ENCODE data around the gene ZXDB. TPM values are rescaled to one million over a fixed set of nuclear protein-coding genes. Genes with fewer than 3 reads are reported as not detected.
"Not testable (repeated sequence)": the region's sequence is repeated elsewhere in the genome, so short reads cannot be mapped to it uniquely, and the experiment has no call there.

The ZXDB gene
- total RNA-seq (12.4 and 14.3 TPM in 2 replicates), polyA plus RNA-seq (3.1 and 4.1 TPM in 2 replicates)

DNA sequence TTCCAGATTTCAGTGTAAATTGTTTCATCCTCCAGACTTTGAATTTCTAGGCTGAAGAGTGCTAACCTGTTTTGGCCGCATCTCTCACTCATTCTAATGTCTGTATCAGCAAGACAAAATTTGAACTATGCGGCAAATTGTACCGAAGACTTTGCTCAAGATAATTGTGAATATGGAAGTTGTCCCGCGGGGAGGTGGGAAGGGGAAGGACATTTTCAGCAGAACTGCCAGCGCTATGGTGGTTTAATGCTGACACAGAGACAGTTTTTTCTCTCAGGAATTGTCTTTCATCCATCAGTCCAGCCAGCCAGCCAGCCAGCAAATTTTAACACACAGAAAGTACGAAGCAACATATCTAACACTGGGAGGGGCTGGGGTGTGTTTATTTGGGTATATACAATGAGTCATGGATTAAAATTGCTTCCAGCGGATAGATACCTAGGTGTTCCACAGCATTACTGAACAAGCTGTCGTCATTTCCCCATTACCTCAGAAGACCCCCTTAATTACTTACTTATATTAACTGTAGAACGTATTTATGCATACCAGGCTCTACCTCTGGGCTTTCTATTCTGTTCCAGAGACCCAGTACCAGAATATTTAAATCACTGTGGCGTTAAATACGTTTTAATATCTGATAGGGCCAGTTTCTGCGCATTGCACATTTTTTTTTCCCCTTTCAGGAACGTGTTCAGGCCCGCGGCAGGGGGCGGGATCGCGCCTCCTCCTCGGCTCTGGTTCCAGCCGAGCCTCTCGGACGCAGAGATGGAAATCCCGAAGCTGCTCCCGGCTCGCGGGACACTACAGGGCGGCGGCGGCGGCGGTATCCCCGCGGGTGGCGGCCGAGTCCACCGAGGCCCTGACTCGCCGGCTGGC lies at the start of gene ZXDB:
Gene ZXDB, plus strand, starts transcription at position 728 of the 876 bp plus-strand sequence. Its CDS starts 38 bp downstream, at position 766.
- 52% methylated on average over 20 of the region's 39 CpGs for WGBS (ENCODE audit: low lambda C conversion rate, missing lambda C conversion rate)
- H4K20me1 ChIP-seq (ENCODE audit: insufficient read depth, poor library complexity, severe bottlenecking); H3K9me3 ChIP-seq (ENCODE audit: low read depth); H3K9me2 ChIP-seq (replicated peaks; ENCODE audit: insufficient read depth); H3K4me1 ChIP-seq (ENCODE audit: insufficient read depth); H3K36me3 ChIP-seq (replicated peaks; ENCODE audit: insufficient read depth, low read depth); H3K27me3 ChIP-seq: not testable (repeated sequence)
- H2AFZ ChIP-seq = peak within 1 kb of the TSS; percentile 66
- H3K79me2 ChIP-seq = peaks cover 23% of the 10 kb centered on the region
- H3K4me2 ChIP-seq = peak within 1 kb of the TSS; percentile 82
- H3K4me3 ChIP-seq = peak within 1 kb of the TSS; percentile 42
- peak within 1 kb of the TSS; percentile 99 for H3K27ac ChIP-seq
- peak; percentile 26 for DNase-seq (ENCODE audit: low spot score)

- Histone ChIP-seq H2AFZ (no peak overlapping the region), H3K27ac (no peak overlapping the region), H3K4me3 (no peak overlapping the region), H4K20me1 (ENCODE audit: insufficient read depth, poor library complexity, severe bottlenecking) (no peaks in the 10 kb centered on the region), H3K79me2 (no peaks in the 10 kb centered on the region), H3K4me2 (no peak overlapping the region), H3K9me3 (ENCODE audit: low read depth) (no peaks in the 10 kb centered on the region), H3K4me1 (ENCODE audit: insufficient read depth) (no peaks in the 10 kb centered on the region), H3K27me3 (no peaks in the 10 kb centered on the region), H3K9me2 (replicated peaks; ENCODE audit: insufficient read depth) (no peaks in the 10 kb centered on the region), H3K36me3 (replicated peaks; ENCODE audit: insufficient read depth, low read depth) (no peaks in the 10 kb centered on the region)
- 64% methylated on average over 4 of the region's 4 CpGs for WGBS (ENCODE audit: low lambda C conversion rate, missing lambda C conversion rate)
- no peak for DNase-seq (ENCODE audit: low spot score)
- TF ChIP-seq EZH2phosphoT487 (IDR thresholded peaks at IDR 0.05; ENCODE audit: low read depth, severe bottlenecking, unreplicated experiment) (no peak), EZH2 (IDR thresholded peaks at IDR 0.05; ENCODE audit: borderline replicate concordance) (no peak), CTCF (IDR thresholded peaks at IDR 0.05; ENCODE audit: poor library complexity) (no peak)
Observed at GRCh38 chrX:57565198-57565597, 26.6 kb upstream of the ZXDB start.

- H3K4me3 ChIP-seq = no peak overlapping the region
- no peak overlapping the region for H3K4me2 ChIP-seq
- 17% methylated on average over 2 of the region's 2 CpGs for WGBS (ENCODE audit: low lambda C conversion rate, missing lambda C conversion rate)
- H2AFZ ChIP-seq = no peak overlapping the region
- no peaks in the 10 kb centered on the region for H3K36me3 ChIP-seq (replicated peaks; ENCODE audit: insufficient read depth, low read depth)
- no peaks in the 10 kb centered on the region for H3K9me3 ChIP-seq (ENCODE audit: low read depth)
- H3K9me2 ChIP-seq (replicated peaks; ENCODE audit: insufficient read depth) = no peaks in the 10 kb centered on the region
- no peaks in the 10 kb centered on the region for H3K27me3 ChIP-seq
- H3K27ac ChIP-seq = no peak overlapping the region
- no peaks in the 10 kb centered on the region for H3K4me1 ChIP-seq (ENCODE audit: insufficient read depth)
- TF ChIP-seq EZH2 (IDR thresholded peaks at IDR 0.05; ENCODE audit: borderline replicate concordance) (no peak), CTCF (IDR thresholded peaks at IDR 0.05; ENCODE audit: poor library complexity) (peak; percentile 43)
- DNase-seq (ENCODE audit: low spot score) = no peak
- no peaks in the 10 kb centered on the region for H3K79me2 ChIP-seq
- H4K20me1 ChIP-seq (ENCODE audit: insufficient read depth, poor library complexity, severe bottlenecking) = no peaks in the 10 kb centered on the region
Observed at GRCh38 chrX:57573754-57574153, 18.1 kb upstream of the ZXDB start.

- not testable (repeated sequence) for H3K4me3 ChIP-seq; H3K4me1 ChIP-seq (ENCODE audit: insufficient read depth); H3K36me3 ChIP-seq (replicated peaks; ENCODE audit: insufficient read depth, low read depth); H3K4me2 ChIP-seq; H3K9me2 ChIP-seq (replicated peaks; ENCODE audit: insufficient read depth); H2AFZ ChIP-seq; H3K9me3 ChIP-seq (ENCODE audit: low read depth); H3K27ac ChIP-seq; DNase-seq (ENCODE audit: low spot score); H3K79me2 ChIP-seq; H4K20me1 ChIP-seq (ENCODE audit: insufficient read depth, poor library complexity, severe bottlenecking); H3K27me3 ChIP-seq
- TF ChIP-seq CTCF (IDR thresholded peaks at IDR 0.05; ENCODE audit: poor library complexity) = peak; percentile 38
- 73% methylated on average over 9 of the region's 9 CpGs for WGBS (ENCODE audit: low lambda C conversion rate, missing lambda C conversion rate)
Observed at GRCh38 chrX:57582948-57583347, 8.9 kb upstream of the ZXDB start.

Measured in hepatocyte (in vitro differentiated cells).